VCaP (cell line): ENCODE data around the gene CSRNP3.
"Not testable (repeated sequence)": the region's sequence is repeated elsewhere in the genome, so short reads cannot be mapped to it uniquely, and the experiment has no call there.

Source experiments
- H3K27ac ChIP-seq: fragments of 450-650 bp; 2 replicates; pipeline ENCODE4 v1.5.1; 2017
- TF ChIP-seq, protein P1 (sequence below): fragments of 450-650 bp; conservative IDR thresholded peaks from 2 replicates; pipeline ENCODE4 v1.5.1; 2017; ENCODE audit warnings: mild to moderate bottlenecking, moderate library complexity

The CSRNP3 gene

DNA sequence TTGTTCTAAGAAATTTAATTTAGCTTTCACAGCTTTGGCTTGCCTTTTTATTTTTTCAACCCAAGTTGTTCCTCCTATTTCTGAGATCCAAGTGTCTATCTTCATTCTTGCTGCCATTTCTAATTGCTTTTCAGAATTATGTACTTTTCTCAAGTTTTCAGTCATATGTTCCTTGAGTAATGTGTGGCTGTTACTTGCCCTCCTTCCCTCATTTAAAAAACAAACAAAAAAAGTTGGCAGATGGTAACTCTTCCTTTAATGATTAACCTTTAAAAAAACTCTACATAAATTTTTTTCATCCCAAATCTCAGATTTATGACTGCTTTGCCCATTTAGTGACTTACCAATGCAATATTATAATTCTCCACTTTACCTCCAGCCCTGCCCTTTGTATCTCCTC lies 193.2 kb downstream of the CSRNP3 start:
- 0 out of 2 replicates have a peak overlapping the region, but pooled peaks have one; percentile 3 for H3K27ac ChIP-seq
- TF ChIP-seq, protein P1, sequence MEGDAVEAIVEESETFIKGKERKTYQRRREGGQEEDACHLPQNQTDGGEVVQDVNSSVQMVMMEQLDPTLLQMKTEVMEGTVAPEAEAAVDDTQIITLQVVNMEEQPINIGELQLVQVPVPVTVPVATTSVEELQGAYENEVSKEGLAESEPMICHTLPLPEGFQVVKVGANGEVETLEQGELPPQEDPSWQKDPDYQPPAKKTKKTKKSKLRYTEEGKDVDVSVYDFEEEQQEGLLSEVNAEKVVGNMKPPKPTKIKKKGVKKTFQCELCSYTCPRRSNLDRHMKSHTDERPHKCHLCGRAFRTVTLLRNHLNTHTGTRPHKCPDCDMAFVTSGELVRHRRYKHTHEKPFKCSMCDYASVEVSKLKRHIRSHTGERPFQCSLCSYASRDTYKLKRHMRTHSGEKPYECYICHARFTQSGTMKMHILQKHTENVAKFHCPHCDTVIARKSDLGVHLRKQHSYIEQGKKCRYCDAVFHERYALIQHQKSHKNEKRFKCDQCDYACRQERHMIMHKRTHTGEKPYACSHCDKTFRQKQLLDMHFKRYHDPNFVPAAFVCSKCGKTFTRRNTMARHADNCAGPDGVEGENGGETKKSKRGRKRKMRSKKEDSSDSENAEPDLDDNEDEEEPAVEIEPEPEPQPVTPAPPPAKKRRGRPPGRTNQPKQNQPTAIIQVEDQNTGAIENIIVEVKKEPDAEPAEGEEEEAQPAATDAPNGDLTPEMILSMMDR = no peak

DNA sequence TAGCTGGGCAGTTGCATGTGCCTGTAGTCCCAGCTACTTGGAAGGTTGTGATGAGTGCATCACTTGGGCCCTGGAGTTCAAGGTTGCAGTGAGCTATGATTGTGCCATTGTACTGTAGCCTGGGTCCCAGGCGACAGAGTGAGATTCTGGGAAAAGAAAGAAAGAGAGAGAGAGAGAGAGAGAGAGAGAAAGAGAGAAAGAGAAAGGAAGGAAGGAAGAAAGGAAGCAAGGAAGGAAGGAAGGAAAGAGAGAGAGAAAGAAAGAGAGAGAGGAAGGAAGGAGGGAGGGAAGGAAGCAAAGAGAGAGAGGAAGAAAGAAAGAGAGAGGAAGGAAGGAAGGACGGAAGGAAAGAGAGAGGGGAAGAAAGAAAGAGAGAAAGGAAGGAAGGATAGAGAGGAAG lies 196.1 kb downstream of the CSRNP3 start:
- TF ChIP-seq, protein P1 = no peak
- H3K27ac ChIP-seq = no peak overlapping the region

DNA sequence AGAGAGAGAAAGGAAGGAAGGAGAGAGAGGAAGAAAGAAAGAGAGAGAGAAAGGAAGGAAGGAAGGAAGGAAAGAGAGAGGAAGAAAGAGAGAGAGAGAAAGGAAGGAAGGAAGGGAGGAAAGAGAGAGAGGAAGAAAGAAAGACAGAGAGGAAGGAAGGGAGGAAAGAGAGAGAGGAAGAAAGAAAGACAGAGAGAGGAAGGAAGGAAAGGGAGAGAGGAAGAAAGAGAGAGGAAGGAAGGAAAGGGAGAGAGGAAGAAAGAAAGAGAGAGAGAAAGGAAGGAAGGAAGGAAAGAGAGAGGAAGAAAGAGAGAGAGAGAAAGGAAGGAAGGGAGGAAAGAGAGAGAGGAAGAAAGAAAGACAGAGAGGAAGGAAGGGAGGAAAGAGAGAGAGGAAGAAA lies 196.6 kb downstream of the CSRNP3 start:
- not testable (repeated sequence) for H3K27ac ChIP-seq

DNA sequence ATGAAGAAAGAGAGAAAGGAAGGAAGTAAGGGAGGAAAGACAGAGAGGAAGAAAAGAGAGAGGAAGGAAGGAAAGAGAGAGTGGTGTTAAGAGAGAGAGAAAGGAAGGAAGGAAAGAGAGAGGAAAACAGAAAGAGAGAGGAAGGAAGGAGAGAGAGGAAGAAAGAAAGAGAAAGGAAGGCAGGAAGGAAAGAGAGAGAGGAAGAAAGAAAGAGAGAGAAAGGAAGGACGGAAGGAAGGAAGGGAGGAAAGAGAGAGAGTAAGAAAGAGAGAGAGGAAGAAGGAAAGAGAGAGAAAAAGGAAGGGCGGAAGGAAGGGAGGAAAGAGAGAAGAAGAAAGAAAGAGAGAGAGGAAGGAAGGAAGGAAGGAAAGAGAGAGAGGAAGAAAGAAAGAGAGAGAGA lies 197.1 kb downstream of the CSRNP3 start:
- TF ChIP-seq, protein P1 = no peak
- no peak overlapping the region for H3K27ac ChIP-seq

DNA sequence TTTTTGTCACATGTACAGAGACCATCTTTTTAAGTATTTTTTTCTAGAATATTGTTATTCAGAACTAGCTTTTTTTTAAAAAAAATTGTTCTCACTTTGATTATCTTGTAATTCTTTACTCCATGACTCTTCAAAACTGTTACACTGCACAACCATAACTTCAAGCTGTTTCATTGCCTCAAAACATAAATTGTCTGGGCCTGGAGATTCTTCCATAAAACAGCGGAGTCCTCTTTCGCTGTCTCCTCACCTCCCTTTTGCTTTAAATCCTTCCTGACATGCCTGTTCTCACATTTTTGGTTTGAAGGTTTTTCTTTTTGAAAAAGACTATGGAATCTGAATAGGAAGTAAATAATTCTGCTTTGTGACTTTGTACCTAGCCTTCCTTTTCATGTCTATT lies 197.9 kb downstream of the CSRNP3 start:
- no peak overlapping the region for H3K27ac ChIP-seq
- TF ChIP-seq, protein P1 = no peak

DNA sequence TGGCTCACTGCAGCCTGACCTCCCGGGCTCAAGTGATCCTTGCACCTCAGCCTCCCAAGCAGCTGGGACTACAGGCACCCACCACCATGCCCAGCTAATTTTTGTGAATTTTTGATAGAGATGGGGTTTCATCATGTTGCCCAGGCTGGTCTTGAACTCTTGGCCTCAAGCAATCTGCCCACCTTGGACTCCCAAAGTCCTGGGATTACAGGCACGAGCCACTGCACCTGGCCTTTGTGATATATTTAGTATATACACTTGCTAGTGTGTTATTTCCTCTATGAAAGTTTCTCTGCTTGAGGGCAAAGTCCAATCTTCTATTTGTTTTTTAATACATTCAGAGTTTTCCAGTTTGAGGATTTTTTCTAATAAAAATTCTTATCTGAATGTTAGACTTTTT lies 205.3 kb downstream of the CSRNP3 start:
- H3K27ac ChIP-seq = no peak overlapping the region
- TF ChIP-seq, protein P1 = no peak

DNA sequence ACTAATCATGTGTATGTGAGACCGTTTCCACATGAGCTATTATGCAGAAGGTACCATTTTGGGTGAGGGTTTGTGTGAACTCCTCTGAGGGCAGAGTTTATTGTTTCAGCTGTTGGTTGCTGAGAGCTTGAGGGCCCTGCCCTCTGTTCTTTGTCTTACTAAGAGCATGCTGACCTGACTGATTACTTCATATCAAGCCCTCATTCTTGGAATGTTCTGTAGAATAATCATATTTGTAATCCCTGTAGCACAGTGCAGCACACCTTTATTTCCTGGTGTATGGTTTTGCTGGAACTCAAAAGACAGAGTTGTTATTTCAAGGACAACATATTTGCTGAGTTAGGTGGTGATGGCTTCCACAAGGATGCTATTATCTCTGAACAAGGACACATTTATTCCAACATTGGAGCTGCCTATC lies 206.1 kb downstream of the CSRNP3 start:
- TF ChIP-seq, protein P1 = no peak
- H3K27ac ChIP-seq = no peak overlapping the region

DNA sequence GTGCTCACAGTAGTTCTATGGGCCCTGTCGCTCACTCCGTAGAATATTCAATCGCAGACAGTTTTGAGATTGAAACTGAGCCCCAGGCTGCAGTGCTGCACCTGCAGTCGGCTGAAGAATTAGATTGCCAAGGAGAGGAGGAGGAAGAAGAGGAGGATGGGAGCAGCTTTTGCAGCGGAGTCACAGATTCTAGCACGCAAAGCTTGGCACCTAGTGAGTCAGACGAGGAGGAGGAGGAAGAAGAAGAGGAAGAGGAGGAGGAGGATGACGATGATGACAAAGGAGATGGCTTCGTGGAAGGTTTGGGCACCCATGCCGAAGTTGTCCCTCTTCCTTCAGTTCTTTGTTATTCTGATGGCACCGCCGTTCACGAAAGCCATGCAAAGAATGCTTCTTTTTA lies 209.4 kb downstream of the CSRNP3 start:
- no peak overlapping the region for H3K27ac ChIP-seq
- TF ChIP-seq, protein P1 = no peak
